Hepatocyte (in vitro differentiated cells): ENCODE measurements around the gene PAQR7. TPM values are rescaled to one million over a fixed set of nuclear protein-coding genes. Genes with fewer than 3 reads are reported as not detected.

Experiments used
- DNase-seq: peaks from one replicate; pipeline ENCODE4 v3.0.0-alpha.2; 2016; ENCODE audit warnings: low spot score
- H2AFZ ChIP-seq: fragments of 200-600 bp; sonication (generic); 2 replicates; pipeline ENCODE4 v1.6.0; 2016; ENCODE audit warnings: antibody characterized with exemption, mild to moderate bottlenecking
- H3K27ac ChIP-seq: fragments of 200-600 bp; sonication (generic); 2 replicates; pipeline ENCODE4 v1.5.1; 2016; ENCODE audit warnings: mild to moderate bottlenecking
- H3K27me3 ChIP-seq: fragments of 200-600 bp; sonication (generic); 2 replicates; pipeline ENCODE4 v1.6.1; 2016
- H3K36me3 ChIP-seq: fragments of 200-600 bp; sonication (generic); replicated peaks from 2 replicates; pipeline ENCODE4 v1.5.1; 2016; ENCODE audit warnings: low read depth; ENCODE audit not compliant: insufficient read depth
- H3K4me1 ChIP-seq: fragments of 200-600 bp; sonication (generic); 2 replicates; pipeline ENCODE4 v1.5.1; 2016; ENCODE audit warnings: mild to moderate bottlenecking, moderate library complexity; ENCODE audit not compliant: insufficient read depth
- H3K4me2 ChIP-seq: fragments of 200-600 bp; sonication (generic); 2 replicates; pipeline ENCODE4 v1.6.0; 2016
- H3K4me3 ChIP-seq: fragments of 200-600 bp; sonication (generic); 2 replicates; pipeline ENCODE4 v1.5.1; 2016; ENCODE audit warnings: mild to moderate bottlenecking
- H3K79me2 ChIP-seq: fragments of 200-600 bp; sonication (generic); 2 replicates; pipeline ENCODE4 v1.6.0; 2017; ENCODE audit warnings: mild to moderate bottlenecking
- H3K9me2 ChIP-seq: fragments of 200-600 bp; sonication (generic); replicated peaks from 2 replicates; pipeline ENCODE4 v1.6.0; 2017; ENCODE audit warnings: mild to moderate bottlenecking; ENCODE audit not compliant: insufficient read depth
- H3K9me3 ChIP-seq: fragments of 200-600 bp; sonication (generic); 2 replicates; pipeline ENCODE4 v1.5.1; 2016; ENCODE audit warnings: low read depth, mild to moderate bottlenecking
- H4K20me1 ChIP-seq: fragments of 200-600 bp; sonication (generic); 2 replicates; pipeline ENCODE4 v1.6.0; 2016; ENCODE audit warnings: mild to moderate bottlenecking; ENCODE audit not compliant: insufficient read depth, poor library complexity, severe bottlenecking
- CTCF ChIP-seq: fragments of 200-600 bp; sonication (generic); IDR thresholded peaks from 2 replicates; pipeline ENCODE4 v1.5.1; 2016; ENCODE audit warnings: antibody characterized with exemption, mild to moderate bottlenecking; ENCODE audit not compliant: poor library complexity
- EZH2 ChIP-seq: fragments of 200-600 bp; sonication (generic); IDR thresholded peaks from 2 replicates; pipeline ENCODE4 v1.6.1; 2016; ENCODE audit warnings: antibody characterized with exemption, mild to moderate bottlenecking, borderline replicate concordance
- EZH2phosphoT487 ChIP-seq: fragments of 200-600 bp; sonication (generic); IDR thresholded peaks from one replicate; pipeline ENCODE4 v1.6.1; 2018; ENCODE audit warnings: antibody characterized with exemption, mild to moderate bottlenecking, low read depth, moderate library complexity; ENCODE audit not compliant: unreplicated experiment, severe bottlenecking
- WGBS: methylation state at CpG from one replicate; pipeline ENCODE4 v1.1.6; 2016; ENCODE audit warnings: low lambda C conversion rate; ENCODE audit errors: missing lambda C conversion rate; 5-methylcytosine and 5-hydroxymethylcytosine counted together
- polyA plus RNA-seq: library from polyadenylated mRNA; unstranded; fragments of >200 nt; fragmentation: Nextera tagmentation; extraction: Ambion mirVana; gene quantifications from 2 replicates; pipeline ENCODE4 v1.2.1, GENCODE V29; 2016
- total RNA-seq: library from RNA; depleted of rRNA; stranded (reverse); fragments of >200 nt; gene quantifications from 2 replicates; pipeline ENCODE4 v1.2.3, GENCODE V29; 2014

PAQR7 gene
- total and polyA plus RNA-seq, 2 experiments from 2014 or later: 4.8 to 27.0 TPM

- Histone ChIP-seq H3K27ac (peak overlapping the region; percentile 70), H3K4me3 (no peak overlapping the region), H3K36me3 (no peaks in the 10 kb centered on the region), H3K4me1 (peaks cover 20% of the 10 kb centered on the region), H2AFZ (no peak overlapping the region), H3K27me3 (no peaks in the 10 kb centered on the region), H3K9me3 (no peaks in the 10 kb centered on the region), H3K9me2 (no peaks in the 10 kb centered on the region), H4K20me1 (no peaks in the 10 kb centered on the region), H3K4me2 (peak overlapping the region; percentile 30), H3K79me2 (no peaks in the 10 kb centered on the region)
- TF ChIP-seq EZH2phosphoT487: no peak
- no peak for TF ChIP-seq EZH2
- no peak for TF ChIP-seq CTCF
- DNase-seq: no peak
- WGBS: 42% methylated on average over 1 of the region's 1 CpG
Measured at GRCh38 chr1:25885602-25886001, 10.1 kb upstream of the PAQR7 start.

GRCh38 chr1:25881266-25881665 lies 5.8 kb upstream of the PAQR7 start:
- WGBS: 88% methylated on average over 11 of the region's 11 CpGs
- H3K27ac ChIP-seq: no peak overlapping the region
- no peak overlapping the region for H3K4me3 ChIP-seq
- H3K4me1 ChIP-seq: peaks cover 28% of the 10 kb centered on the region
- H3K9me3 ChIP-seq: no peaks in the 10 kb centered on the region
- H3K36me3 ChIP-seq: no peaks in the 10 kb centered on the region
- H3K79me2 ChIP-seq: no peaks in the 10 kb centered on the region
- H2AFZ ChIP-seq: no peak overlapping the region
- TF ChIP-seq EZH2 (no peak), CTCF (no peak), EZH2phosphoT487 (no peak)
- no peaks in the 10 kb centered on the region for H3K9me2 ChIP-seq
- H4K20me1 ChIP-seq: no peaks in the 10 kb centered on the region
- H3K4me2 ChIP-seq: no peak overlapping the region
- no peak for DNase-seq
- H3K27me3 ChIP-seq: no peaks in the 10 kb centered on the region

GRCh38 chr1:25880518-25880917 lies 5.0 kb upstream of the PAQR7 start:
- Histone ChIP-seq H3K9me2 (no peaks in the 10 kb centered on the region), H3K36me3 (no peaks in the 10 kb centered on the region), H3K4me1 (peaks cover 28% of the 10 kb centered on the region), H3K4me2 (no peak overlapping the region), H3K9me3 (no peaks in the 10 kb centered on the region), H3K27ac (peak overlapping the region; percentile 52), H3K79me2 (no peaks in the 10 kb centered on the region), H3K27me3 (no peaks in the 10 kb centered on the region), H4K20me1 (no peaks in the 10 kb centered on the region), H2AFZ (no peak overlapping the region), H3K4me3 (no peak overlapping the region)
- no peak for TF ChIP-seq CTCF
- no peak for TF ChIP-seq EZH2phosphoT487
- no peak for TF ChIP-seq EZH2
- WGBS: 96% methylated on average over 5 of the region's 5 CpGs
- no peak for DNase-seq

GRCh38 chr1:25879675-25880074 lies 4.2 kb upstream of the PAQR7 start:
- Histone ChIP-seq H3K9me2 (no peaks in the 10 kb centered on the region), H3K4me2 (peak overlapping the region; percentile 5), H3K4me1 (peaks cover 31% of the 10 kb centered on the region), H3K9me3 (no peaks in the 10 kb centered on the region), H3K4me3 (no peak overlapping the region), H3K79me2 (peaks cover 2% of the 10 kb centered on the region), H4K20me1 (no peaks in the 10 kb centered on the region), H3K27ac (peak overlapping the region; percentile 52), H3K36me3 (no peaks in the 10 kb centered on the region), H3K27me3 (no peaks in the 10 kb centered on the region), H2AFZ (no peak overlapping the region)
- TF ChIP-seq EZH2phosphoT487 (no peak), EZH2 (no peak), CTCF (no peak)
- 68% methylated on average over 2 of the region's 2 CpGs for WGBS
- DNase-seq: no peak
